GM19240 (cell line): ENCODE data around the gene KRT25.
"Not testable (repeated sequence)": the region's sequence is repeated elsewhere in the genome, so short reads cannot be mapped to it uniquely, and the experiment has no call there.

Source experiments
- DNase-seq: peaks from one replicate; pipeline ENCODE4 v3.0.0; 2011; ENCODE audit warnings: low spot score; ENCODE audit not compliant: insufficient read length

KRT25 gene

DNA sequence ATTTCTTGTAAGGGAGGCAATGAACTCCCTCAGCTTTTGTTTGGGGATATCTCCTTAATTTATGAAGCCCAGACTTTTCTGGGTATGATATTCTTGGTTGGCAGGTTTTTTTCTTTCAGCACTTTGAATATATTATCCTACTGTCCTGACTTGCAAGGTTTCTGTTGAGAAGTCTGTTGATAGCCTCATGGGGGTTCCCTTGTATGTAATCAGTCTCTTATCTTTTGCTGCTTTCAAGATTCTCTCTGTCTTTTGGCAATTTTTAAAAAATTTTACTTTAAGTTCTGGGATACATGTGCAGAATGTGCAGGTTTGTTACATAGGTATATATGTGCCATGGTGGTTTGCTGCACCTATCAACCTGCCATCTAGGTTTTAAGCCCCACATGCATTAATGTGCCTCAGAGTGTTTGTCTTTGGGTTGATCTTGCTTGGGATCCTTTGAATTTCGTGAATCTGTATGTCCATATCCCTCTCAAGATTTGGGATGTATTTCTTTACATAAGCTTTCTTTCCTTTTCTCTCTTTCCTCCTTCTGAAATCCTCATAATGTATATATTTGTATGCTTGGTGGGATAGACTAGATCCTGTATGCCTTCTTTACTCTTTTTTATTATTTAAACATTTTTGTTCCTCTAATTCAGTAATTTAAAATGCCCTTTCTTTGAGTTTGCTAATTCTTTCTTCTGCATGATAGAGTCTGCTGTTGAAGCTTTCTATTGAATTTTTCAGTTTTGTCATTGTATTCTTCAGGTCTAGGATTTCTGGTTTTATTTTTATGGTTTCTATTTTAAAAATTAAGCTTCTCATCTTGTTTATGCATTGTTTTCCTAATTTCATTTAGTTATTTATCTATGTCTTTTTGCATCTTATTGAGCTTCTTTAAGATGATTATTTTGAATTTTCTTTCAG is 5.2 kb upstream of the KRT25 start:
- DNase-seq, result no peak

DNA sequence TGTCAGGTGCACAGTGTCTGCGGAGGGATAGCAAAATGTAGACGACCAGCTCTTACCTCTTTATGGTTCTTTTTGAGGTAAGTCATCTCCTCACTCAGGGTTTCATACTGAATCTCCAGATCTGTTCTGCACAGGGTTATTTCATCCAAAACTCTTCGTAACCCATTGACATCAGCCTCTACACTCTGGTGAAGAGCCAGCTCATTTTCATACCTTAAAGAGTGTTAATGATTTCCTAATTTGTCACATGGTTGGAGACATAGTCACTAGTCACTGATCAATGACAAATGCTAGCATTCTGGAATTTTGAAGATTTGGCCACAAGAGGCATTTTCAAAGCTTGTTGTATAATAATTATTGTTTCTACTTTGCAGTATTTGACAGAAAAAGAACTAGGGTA is 1.3 kb downstream of the KRT25 start:
- DNase-seq, result no peak

DNA sequence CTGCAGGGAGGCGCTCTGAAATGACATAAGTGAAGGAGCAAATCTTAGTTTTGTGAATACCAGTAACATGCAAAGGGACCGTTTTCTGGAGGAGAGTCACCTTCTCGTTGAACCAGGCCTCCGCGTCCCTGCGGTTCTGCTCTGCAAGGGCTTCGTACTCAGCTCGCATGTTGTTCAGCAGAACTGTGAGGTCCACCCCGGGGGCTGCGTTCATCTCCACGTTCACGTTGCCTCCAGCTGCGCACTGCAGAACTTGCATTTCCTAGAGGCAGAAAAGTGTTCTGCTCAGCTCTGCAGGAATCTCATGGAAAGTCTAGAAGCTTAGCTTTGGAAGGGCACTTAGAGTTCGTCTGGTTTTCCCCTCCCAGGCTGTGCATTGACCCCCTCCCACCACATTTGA is 4.1 kb downstream of the KRT25 start:
- no peak for DNase-seq

DNA sequence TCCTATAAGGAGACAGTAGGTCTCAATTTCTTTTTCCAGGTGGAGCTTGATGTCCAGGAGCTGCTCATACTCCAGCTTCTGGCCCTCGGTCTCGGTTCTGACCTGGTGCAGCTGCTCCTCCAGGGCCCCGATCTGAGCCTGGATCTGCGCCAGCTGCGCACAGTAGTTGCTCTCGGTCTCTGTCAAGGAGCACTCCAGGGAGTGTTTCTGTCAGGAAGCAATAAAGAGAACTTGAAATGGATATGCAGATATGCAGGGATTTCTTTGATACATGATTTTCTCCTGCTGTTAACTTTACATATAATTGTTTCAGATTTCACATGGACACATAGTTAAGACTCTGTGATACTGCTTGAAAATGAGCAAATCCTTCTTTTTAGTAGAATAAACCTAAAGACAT is 4.7 kb downstream of the KRT25 start:
- no peak for DNase-seq

DNA sequence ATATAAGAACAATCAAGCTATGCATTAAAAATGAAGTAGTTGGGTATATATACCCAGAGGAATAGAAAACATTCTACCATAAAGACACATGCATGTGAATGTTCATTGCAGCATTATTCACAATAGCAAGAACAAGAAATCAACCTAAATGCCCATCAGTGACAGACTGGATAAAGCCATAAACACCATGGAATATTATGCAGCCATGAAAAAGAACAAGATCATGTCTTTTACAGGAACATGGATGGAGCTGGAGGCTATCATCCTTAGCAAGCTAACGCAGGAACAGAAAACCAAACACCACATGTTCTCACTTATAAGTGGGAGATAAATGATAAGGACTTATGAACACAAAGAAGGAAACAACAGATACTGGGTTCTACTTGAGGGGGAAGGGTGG is 6.5 kb downstream of the KRT25 start:
- not testable (repeated sequence) for DNase-seq

DNA sequence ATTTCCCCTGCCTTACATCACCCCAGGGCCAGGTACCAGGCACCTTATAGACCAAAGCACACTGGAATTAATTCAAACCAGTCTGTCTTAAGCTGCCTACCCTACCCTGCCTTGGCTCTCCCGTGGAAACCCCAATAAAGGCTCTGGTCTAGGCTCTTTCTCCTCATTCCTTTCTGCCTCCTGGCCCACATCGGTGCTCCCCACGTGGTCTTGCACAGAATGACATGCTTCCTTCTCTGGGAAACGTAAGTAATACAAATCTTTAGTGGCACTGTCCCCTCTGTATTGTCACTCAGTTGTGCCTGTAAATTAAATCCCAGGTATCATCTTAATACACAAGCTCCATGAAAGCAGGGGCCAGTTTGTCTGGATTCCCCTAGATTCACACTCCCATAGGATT is 16.6 kb downstream of the KRT25 start:
- no peak for DNase-seq

DNA sequence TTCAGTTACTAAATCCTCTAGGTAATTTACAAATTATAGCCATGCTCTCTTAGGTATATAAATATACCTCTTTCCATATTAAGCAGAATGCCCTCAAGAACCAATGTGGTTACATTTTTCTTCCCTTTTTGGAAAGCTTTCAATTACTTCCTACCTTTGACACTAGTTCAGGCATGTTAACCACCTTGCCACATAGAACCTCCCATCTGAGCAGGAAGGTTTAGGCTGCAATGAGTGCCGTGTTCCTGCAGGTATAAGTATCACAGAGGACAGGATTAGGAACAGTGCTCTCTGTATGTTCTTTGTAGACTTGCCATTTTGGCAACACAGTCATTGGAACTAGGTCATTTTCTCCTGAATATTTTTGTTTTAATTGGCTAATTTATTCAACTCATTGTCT is 20.1 kb downstream of the KRT25 start:
- DNase-seq, result no peak

DNA sequence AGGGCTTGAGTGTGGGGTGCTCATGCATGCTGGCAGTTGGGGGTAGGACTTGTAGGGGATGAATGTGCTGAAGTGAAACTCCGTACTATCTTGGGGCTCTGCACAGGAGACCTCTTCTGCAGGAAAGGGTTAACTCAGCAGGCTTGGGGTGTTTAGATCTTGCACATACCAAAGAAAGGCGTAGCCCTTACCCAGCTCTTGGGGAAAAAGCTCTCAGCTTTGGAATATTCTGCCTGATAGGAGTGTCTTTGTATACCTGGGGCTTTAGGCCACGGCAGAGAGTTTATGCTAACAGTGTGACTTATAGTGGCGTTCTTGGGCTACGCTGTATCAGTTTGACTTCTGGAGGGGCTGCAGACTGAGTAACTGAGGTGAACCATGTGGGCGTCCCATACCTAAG is 21.1 kb downstream of the KRT25 start:
- no peak for DNase-seq

DNA sequence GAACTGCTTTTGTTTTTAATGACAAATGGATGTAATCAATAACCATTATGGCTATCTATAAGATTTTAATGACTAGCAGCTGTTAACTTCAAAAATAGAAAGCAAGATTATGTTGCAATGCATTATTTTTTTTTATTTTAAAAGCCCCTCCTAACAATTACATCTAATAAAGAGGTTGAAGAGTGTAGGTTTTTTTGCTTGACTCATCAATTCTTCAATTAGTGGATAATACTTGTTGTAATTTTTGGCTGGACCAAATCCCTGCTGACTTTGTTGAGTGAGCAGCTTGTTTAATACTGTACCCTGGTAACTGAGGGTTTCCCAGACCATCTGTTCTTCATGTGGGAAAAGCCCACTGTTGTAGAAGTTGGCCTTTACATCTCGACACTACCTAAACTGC is 24.2 kb downstream of the KRT25 start:
- DNase-seq, result no peak

DNA sequence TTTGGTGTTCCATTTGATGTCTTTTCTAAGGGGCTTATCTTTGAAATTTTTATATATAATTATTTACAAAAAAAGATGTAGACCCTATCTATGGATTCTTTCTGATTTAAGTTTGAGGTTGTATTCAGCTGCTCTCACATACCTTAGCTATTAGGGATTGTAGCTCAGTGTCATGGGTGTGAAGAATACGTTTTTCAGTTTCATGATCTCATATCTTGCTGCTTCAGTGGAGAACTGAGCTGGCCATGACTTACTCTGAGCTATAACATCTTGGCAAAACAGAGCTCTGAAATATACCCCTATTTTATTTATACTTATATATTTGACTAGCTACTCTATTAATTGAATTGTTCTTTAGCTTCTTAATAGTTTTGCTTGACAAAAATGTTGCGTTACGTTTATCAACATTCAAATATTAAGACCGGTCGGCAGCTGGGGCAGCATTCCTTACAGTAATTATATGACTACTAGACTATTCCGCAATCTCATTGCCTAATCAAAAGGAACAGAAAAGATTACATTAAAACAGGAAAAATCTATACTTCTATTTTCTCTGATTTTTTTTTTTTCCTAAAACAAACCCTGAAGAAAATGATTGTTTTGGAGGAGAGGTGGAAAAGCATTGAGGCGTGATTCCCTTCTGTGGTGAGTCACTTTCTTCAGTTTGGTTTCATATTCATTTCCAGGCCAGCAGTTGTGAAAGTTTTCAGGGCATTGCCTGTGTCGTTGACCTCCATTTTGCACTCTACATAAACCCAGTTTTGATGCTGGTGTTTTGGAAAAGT is 27.5 kb downstream of the KRT25 start:
- no peak for DNase-seq

DNA sequence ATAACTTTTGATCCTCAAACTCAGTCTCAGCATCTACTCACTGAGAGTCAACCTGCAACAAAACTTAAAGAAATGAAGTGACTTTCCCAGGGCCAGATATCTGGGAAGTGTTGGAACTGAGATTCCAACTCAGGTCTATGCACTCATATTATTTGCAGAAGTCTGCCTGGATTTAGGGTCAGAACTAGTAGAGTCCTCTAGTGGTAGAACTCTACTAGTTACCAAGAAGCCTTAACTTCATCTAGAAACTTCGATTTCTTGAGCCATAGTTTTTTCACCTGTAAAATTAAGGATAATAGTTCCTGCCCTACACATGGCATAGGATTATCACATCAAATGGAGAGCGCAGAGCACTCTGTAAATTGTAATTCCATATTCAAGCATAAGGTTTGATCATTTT is 28.2 kb downstream of the KRT25 start:
- DNase-seq, result no peak

DNA sequence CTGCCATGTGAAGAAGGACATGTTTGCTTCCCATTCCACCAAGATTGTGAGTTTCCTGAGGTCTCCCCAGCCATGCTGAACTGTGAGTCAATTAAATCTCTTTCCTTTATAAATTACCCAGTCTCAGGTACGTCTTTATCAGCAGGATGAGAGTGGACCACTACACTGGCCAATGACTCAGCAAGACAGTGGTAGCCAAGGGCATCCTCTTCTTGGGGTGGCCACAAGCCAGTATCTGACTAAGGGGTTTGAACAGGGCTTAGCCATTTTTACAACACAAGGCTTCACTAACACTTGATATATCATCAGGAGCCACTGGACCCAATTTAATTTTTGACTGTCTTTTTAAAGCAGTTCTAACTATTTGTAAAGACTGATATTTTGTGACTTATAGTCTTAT is 30.5 kb downstream of the KRT25 start:
- no peak for DNase-seq

DNA sequence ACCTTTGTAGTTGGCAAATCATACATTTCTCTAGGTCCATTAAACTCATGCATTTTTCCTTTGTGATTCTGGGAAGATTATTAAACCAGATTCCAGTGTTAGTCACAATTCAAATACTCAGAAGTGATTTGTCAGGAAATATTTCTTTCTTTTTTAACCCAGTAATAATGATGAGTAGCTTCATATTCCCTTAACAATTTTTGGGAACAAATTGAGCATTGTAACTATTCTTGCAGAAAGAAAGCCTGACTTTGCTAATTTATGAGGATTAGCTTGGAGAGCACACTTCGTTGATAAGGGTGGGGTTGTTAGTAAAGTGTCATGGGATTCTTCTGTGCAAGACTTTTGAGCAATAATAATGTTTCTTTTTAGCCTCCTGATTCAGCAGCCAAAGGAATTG is 32.9 kb downstream of the KRT25 start:
- no peak for DNase-seq

DNA sequence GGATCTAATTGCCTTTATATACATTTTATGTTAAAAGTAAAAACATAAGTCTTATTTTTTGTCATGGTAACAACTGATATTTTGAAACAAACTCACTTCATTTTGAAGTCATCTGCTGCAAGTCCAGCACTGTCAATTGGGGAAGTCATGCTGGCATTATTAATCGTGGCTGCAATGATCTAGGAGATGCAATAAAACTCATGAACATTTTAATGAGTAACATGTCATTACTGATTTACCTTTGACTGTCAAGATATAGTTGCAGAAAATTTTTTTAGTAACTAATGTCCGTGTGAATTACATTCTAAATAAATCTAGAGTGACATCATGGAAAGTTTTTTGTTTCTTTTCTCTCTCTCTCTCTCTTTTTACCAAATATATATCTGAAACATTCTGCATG is 34.2 kb downstream of the KRT25 start:
- DNase-seq, result no peak

DNA sequence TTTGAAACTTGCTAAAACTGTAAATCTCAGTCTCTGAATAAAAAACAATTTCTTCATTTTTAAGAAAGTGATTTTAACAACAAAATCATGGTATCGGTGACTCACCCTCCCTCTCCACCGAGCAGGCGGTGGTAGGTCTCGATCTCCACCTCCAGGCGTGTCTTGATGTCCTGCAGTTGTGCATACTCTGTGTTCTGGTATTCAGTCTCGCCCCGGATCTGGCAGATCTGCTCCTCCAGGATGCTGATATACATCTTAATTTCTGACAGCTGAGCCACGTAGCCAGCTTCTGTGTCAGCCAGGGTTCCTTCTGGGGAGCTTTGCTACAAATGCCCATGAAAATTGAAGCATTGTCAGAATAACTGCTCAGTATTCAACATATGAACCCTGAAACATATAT is 36.2 kb downstream of the KRT25 start:
- no peak for DNase-seq

DNA sequence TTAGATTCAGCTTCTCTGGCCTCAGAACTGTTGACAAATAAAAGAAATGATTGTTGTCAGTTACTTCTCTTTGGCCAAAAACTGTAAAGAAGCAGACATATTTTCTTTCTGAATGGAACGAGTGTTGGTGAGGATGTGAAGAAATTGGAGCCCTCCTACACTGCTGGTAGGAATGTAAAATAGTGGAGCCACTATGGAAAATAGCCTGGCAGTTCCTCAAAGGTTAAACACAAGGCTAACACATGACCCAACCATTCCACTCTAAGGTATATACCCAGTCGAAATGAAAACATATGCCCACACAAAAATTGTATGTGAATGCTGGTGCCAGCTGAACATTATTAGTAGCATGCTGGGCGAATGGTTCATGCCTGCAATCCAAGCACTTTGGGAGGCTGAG is 37.4 kb downstream of the KRT25 start:
- DNase-seq, result no peak

DNA sequence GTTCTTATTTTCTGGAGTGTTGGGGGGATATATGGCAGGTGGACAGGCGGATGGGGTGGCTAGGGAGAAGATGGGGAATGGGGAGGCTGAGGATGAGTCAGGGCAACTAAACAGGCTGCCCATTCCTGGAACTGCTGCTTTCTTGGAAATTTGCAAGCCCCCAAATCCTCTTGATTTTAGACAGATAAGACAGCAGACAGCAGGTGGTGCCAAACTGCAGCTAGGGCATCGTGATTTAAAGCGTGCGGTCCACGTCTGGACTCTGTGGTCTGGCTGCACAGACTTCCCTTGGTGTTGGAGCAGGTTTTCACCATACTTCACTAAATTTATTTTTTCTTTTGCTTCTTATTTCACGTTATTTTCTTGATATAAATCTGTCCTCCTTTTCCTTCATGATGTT is 40.7 kb downstream of the KRT25 start:
- no peak for DNase-seq

DNA sequence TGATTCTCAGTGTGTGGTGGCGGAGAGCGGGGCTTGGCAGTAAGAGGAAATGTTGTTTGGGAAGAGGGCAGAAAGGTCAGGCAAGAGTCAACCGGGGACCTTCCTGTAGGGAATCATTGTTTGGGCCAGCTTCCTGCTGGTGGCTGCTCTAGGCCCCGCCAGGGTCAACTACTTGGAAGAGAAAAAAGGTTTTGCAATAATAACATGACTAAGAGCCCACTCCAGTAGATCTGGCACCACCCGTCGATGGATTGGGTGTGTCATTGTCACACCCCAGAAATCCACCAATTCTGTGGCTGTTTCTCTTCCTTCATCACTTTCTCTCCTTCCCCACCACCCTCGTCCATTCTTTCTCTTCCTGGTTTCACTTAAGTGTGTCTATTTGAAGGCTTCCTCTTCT is 47.4 kb downstream of the KRT25 start:
- DNase-seq, result no peak

DNA sequence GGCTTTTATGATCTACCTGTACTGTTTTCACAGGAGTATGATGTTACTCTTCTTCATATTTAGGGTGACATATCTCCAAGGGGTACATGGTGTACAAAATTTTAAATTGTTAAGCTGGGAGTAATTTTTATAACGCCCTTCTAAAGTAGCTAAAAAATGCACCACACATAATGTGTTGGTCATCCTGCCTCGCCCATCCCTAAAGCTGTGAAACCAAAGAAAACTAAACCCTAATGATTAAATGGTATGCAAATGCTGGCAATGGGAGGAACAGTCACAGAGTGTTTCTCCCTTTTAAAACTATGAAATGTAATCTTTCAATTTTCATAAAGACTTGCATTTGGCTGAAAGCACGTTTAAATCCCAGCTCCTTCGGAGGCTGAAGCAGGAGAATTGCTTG is 49.5 kb downstream of the KRT25 start:
- DNase-seq, result no peak

DNA sequence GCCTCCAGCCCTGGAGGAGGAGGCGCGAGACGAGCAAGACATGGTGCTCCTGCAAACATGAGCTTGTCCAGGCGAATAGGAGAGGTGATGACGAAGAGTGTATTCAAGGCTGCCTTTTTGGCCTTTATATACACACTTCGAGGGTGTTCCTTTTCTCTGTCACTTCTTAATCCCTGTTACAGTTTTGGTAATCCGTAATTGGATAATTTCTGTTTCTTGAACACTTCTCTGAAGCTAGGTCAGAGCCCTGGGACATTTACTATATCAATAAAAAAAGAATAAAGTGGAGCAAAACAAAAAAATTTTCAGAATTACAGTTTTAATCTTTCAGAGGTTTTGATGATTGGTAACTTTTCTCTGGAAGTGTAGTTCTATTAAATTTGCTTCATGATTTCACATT is 51.5 kb downstream of the KRT25 start, which contains the start of gene KRT24:
KRT24 (minus strand) TSS at position 101 of the 400 bp plus-strand sequence; CDS start at position 42, 59 bp downstream.
- no peak for DNase-seq

DNA sequence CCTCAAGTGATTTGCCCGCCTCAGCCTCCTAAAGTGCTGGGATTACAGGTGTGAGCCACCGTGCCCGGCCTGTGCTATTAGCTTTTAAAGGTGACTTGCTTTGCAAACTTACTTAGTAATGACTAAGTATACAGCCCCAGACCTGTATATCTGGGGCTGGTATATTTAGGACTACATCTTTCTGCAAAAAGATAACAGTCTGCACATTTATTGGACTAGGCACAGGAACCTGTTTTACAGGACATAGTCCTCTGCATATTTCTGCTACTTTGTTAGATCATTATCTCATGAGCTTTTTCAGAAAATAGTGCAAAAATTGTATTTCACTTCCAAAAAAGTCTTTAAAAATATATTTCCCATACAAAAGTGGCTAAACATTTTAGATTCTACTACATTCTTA is 52.9 kb downstream of the KRT25 start:
- no peak for DNase-seq

DNA sequence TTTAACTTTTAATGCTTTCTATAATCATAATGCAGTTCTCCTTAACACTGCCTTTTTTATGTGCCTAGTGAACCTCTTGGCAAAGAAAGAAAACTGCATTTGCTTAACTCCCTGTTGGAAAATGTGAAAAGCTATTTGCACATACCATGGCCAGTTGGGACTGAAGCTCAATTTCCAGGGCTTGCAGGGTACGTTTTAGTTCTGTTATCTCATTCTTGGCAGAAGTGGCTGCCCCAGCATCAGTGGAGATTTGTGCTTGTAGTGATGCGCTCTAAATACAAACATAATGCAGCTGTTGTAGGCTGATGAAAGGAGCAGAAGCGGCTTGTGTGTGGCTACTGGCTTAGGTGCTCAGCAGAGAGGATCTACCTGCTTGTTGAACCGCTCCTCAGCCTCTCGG is 55.3 kb downstream of the KRT25 start:
- no peak for DNase-seq

DNA sequence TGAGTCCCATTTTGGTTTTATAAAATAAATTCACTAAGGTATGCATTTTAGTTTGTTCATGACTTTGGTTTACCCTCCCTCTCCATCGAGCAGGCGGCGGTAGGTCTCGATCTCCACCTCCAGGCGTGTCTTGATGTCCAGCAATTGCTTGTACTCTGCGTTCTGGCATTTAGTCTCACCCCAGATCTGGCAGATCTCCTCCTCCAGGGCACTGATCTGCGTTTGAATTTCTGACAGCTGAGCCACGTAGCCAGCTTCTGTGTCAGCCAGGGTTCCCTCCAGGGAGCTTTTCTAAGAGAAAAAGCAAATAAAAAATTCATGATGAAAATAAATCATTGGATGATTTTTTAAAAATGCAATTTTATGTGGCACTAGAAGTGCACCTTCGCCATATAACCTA is 55.8 kb downstream of the KRT25 start:
- no peak for DNase-seq
